ENCODE measurements around the gene GRB10.

GRB10 gene

DNA sequence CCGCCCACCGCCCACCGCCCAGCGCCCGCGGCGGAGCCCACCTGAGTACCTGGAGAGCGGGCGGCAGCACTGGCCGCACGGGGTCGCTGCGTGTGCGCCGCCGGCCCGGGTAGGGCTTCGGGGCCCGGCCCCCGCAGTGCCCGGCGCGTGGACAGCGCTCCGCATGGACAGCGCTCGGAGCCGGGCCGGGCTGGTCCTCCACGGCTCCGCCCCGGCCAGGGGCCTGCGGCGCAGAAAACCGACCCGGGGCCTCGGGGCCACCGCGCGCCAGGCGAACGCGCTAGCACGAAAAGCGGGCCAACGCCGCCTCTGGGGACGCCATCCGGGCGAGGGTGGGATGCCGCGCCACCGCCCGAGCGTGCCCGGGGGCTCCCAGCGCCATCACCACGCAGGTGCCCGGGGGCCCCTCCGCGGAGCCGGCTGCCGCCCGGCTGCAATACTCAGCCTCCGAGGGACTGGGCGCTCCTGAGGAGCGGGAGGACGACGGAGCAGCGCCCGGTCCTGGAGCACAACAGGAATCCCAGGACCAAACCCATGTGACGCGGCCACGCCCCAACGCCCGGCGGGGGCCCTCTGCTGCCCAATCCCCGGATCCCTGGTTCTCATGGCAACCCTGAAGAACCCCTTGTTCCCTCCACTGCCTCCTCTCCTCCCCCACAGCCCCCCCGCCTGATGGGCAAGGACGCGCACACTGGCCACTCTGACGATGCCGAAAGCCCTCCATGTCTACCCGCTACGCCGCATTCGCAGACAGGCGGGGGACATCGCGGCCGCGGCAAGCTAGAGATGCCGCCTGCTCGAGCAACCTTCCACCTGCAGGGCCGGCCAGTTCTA lies at the start of gene GRB10:
TSS of gene GRB10 (minus strand) at position 522 of the 834 bp plus-strand sequence. CDS start 50,574 bp downstream, outside the sequence.
- DNase-seq (ENCODE audit: low read depth, low spot score), result no peak

DNA sequence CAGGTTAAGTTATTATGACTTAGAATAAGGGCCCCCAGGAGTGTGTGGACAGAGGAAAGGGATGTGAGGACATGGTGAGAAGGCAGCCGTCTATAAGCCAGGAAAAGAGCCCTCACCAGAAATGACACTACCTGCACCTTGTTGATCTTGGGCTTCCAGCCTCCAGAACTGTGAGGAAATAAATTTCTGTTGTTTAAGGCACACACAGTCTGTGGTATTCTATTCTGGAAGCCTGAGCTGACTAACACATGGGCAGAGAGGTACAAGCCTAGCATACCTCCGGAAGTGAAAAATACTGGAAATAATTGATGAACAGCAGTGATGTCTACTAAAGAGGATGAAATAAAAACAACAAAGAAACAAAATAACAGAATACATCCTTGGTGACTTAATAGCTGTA lies 46.1 kb upstream of the GRB10 start:
- no peak for DNase-seq (ENCODE audit: low read depth, low spot score)

DNA sequence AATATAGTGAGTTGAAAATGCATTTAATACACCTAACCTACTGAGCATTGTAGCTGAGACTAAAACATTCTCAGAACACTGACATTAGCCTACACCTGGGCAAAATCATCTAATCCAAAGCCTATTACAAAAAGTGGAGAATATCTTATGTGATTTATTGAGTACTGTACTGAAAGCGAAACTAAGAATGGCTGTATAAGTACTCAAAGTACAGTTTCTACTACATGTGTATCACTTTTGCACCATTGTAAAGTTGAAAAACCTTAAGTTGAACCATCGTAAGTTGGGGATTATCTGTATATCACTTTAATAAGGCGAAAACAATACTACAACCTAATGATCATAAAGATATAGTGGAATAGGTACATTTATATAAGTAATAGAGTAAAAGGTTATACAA lies 45.4 kb upstream of the GRB10 start:
- no peak for DNase-seq (ENCODE audit: low read depth, low spot score)

DNA sequence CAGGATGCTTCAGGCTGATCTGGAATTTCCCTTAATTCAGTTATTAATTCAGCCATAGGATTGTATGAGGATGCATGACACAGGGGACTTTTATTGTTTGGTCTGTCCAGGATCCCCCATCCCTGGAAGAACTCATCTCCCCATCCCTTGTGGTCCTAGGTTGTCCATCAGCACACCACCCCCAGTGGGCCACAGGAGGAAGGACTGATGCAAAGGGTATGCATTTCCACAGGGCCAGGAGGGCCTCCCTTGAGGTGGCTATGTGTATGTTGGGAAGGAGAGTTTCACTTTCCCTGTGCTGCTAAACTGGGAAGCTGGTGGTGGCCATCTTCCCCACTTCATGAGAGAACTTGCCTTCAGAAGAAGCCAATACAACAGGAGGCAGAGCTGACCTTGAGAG lies 44.6 kb upstream of the GRB10 start:
- no peak for DNase-seq (ENCODE audit: low read depth, low spot score)

DNA sequence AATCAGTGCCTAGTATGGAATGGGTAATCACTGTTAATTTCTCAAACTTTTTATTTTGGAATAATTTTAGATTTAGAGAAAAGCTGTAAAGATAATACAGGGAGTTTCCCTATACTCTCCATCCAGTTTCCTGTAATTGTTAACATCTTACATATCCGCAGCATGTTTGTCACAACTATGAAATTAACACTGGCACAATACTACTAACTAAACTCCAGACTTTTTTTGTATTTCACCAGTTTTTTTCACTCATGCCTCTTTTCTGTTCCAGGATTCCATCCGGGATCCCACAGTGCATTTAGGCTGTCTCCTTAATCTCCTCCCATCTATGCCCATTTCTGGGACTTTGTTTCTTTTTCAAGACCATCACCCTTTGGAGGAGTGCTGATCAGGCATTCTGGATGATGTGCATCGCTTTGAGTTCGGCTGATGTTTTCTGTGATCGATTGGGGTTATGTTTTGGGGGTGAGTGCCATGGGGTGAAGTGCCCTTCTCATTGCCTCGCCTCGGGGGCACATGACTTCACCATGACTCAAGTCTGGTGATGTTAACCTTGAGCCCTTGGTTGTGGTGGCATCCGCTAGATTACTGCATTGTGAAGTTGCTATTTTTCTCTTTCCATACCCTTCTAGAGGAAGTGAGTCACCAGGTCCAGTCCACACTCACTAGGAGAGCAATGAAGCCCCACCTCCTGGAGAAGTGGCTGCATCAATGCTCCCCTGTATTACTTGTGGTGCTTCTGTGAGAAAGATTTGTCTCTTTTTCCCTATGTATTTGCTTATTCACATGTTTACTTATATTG lies 43.9 kb upstream of the GRB10 start:
- no peak for DNase-seq (ENCODE audit: low read depth, low spot score)

DNA sequence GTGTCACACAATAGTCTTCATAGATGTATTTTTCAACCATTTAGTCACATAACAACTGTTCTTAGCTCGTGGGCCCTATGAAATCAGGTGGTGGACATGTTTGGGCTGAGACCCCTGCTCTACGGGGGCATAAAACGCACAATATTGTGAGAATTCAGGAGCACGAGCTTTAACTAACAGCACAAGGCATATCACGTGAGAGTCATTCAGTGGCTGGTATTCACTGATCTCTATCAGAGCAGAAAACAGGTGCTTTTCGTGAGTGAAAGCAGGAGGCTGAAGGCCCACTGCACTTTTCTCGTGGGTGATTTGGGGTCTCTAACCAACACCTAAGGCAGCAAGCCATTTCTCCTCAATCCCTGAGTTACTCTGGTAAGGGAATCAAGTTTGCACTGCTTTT lies 42.8 kb upstream of the GRB10 start:
- DNase-seq (ENCODE audit: low read depth, low spot score), result no peak

DNA sequence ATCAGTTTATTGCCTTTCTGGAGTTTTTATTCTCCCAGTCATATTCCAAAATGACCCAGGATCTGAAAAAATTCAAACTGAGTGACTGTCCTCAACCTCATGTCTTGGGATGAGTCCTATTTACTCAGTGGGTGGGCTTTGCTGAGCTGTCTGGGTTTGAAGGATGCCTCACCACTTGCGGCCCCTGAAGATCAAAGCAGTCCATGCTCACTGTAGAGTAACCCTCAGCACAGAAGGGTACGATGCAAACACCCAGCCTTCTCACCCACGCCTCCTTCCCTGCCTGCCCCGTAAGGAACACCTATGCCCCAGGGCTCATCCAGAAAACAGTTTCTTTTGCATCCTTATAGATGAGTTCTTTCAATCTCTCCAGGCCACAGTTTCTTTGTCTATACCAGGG lies 42.2 kb upstream of the GRB10 start:
- no peak for DNase-seq (ENCODE audit: low read depth, low spot score)

DNA sequence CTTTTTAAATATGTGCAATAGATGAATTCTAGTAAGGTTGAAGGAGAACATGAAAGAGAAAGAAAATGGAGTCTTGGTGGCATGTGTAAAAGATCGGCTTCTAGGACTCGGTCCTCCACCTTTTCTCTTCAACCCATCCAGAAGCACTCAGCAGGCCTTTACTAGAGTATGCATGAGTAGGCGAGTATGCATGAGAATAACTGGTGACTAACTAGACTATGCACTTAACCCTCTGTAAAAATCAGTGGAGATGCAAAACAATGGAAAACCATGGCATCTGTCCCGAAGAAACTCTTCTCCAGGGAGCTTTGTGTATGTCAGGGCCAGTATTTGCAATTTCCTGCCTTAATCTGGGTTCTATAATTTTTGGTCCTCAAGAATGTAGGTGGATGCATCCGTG lies 40.0 kb upstream of the GRB10 start:
- DNase-seq (ENCODE audit: low read depth, low spot score), result no peak

DNA sequence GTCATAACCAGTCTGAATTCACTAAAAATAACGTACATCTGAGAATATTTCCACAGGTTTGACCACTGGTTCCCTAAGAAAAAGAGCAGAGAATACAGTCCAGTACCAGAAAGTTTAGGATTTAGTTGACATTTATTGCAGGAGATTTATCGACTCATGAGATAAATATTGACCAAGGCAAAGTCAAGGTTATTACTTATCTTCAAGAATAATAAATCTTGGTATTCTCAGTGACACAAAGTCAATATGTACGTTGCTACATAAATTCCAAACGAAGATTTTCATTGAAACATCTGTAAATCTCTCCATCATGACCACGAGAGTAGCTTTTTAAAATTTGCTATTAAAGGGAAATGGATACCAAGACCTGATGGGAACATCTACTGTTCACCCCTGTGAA lies 39.4 kb upstream of the GRB10 start:
- no peak for DNase-seq (ENCODE audit: low read depth, low spot score)

DNA sequence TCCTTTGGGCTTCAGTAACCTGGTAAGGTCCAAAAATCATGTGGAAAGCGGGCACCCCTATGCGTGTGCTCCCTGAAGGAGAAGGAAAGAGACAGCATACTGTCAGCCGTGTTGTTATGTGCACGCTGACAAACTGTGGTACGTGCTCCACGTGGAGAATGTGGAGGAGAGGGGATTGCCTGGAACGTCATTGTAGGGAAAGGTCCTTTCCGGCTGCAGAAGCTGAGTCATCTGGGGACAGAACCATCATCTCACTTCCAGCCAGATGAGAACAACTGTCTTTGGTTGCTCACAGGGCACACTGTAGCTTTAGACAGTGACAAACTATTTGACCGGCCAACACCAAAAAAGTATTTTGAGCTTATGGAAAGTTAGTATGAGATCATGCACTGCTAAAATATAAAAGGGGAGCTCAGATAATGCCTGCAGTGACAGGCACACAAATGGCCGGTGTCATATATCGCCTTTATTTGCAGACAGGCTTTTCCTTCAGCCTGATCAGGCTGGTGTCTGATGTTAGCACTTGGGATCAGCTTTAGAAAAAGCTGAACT lies 38.8 kb upstream of the GRB10 start:
- DNase-seq (ENCODE audit: low read depth, low spot score), result no peak

DNA sequence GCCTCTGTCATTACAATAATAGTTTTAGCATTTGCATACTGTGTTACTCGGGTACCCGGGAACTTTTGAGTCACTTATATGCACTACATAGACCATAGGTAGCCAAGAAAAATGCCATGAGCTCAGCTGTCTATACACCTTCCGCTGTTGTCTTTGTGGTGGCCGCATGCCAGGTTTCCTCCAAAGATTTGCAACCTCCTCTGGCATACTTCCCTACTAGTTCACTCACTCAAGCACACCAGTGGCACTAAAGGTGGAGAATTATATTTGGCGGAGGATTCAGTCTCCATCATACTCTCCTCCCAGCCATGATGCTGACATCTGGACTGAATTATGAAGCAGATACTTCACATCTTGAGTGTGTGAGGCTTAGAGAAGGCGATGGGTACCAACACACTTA lies 35.6 kb upstream of the GRB10 start:
- DNase-seq (ENCODE audit: low read depth, low spot score), result no peak

DNA sequence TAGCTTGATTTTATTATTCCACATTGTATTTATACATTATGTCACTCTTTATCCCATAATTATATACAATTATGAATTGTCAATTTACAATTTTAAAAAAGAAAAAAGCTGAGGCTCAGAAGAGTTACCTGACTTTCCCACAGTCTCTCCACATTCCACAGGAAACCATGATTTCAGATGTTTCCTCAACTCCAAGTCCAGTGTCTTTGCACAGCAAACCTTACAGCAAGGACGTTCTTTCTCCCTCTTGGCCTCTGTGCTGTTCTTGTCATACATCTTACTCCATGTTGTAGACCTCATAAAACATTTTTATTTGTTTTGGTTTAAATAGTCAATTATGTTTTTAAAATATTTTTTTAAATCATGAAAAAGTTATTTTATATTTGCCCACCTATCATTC lies 34.9 kb upstream of the GRB10 start:
- DNase-seq (ENCODE audit: low read depth, low spot score), result no peak

DNA sequence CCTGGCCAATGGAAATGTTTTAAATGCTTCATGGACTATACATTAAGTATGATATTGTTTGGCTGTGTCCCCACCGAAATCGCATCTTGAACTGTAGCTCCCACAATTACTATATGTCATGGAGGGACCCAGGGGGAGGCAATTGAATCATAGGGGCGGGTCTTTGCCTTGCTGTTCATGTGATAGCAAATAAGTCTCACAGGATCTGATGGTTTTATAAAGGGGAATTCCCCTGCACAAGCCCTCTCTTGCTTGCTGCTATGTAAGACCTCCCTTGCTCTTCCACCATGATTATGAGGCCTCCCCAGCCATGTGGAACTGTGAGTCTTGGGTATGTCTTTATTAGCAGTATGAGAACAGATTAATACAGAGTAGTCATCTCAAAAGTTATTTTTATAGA lies 32.4 kb upstream of the GRB10 start:
- DNase-seq (ENCODE audit: low read depth, low spot score), result no peak

DNA sequence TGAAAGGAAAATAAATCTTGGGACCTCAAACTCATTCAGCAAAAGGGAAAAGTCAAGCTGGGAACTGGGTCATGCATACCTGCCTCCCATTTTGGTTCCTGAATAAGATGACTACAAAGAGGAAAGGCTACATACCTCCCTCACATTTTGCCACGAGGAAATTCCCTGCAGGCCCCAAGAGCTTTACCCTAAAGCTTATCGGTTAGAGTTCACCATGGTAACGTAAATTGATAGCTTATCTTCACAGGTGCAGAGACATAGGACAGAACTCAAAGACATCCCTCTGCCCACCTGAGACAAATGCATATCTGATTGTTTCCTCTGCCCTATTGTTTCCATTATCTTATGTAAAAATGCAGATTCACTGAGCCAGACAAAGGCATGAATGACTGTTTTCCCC lies 31.5 kb upstream of the GRB10 start:
- no peak for DNase-seq (ENCODE audit: low read depth, low spot score)

DNA sequence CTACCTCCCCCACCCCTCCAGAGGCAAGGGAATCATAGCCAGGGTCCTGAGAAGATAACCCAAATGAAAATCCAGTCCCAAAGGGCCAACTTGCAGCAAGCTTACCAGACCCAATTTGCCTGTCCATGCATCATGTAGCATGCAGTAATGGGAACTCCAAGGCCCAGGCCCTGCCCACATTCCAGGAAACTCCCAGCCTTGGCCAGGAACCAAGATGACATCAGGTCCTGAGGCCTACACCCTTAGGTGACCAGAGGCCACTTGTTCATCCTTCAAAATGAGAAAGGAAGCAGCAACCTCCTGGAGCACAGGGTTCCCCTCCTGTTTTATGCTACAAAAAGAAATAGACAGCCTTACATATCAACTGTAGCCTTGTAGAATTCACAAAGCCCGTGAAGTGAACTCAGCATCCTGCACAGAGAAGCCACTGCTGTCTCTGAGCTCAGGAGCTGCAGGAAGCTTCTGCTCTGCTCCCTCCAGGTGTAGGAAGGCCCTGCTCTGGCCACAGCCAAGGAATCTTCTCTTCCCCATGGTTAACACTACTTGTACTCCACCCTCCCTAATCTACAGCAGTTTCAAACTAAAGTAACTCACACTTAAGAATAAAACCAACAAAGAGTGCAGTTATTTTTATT lies 30.3 kb upstream of the GRB10 start:
- no peak for DNase-seq (ENCODE audit: low read depth, low spot score)

DNA sequence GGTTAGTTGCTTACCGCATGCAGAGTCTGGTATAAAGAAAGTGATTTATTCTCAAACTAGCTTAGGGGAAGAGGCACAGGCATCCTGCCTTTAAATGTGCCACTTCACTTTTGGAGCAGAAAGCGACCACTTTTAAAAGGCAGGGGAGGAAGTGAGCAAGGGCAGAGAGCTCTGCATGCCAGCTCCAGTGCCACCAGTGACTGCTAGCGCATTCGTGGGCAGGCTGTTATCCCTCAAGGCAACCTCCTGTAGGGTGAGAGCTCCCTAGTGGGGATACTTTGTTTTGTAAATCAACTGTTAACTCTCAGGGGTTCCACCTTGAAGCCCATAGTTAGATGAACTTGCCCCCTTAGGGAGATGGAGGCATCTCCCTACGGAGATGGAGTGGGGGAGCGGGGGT lies 29.4 kb upstream of the GRB10 start:
- DNase-seq (ENCODE audit: low read depth, low spot score), result no peak

DNA sequence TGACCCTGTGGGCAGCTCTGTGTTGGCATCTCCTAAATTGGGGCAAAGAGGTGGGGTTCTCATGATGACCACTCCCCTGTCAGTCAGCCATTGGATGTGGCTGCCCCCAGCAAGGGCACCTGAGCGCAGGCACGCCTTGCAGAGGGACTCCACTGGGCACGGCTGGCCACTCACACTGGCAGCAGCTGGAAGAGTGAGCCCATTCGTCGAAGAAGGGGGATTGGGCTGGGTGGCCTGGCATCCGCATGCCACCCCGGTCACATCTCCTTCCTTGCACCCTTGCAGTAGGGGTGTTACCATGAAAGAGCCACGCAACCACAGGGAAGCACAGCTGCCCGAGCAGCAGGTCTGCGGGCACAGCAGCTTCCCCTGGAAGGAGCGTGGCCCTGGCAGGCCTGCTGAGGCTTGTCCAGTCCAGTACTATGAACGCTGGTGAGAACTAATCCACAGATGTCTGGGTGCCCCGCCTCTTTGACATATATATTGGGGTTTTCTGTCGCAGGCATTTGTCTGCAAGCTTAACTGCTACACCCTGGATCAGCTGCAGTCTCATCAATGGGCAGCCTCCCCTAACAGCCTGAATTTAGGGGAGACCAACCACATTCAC lies 25.7 kb upstream of the GRB10 start:
- DNase-seq (ENCODE audit: low read depth, low spot score), result no peak

DNA sequence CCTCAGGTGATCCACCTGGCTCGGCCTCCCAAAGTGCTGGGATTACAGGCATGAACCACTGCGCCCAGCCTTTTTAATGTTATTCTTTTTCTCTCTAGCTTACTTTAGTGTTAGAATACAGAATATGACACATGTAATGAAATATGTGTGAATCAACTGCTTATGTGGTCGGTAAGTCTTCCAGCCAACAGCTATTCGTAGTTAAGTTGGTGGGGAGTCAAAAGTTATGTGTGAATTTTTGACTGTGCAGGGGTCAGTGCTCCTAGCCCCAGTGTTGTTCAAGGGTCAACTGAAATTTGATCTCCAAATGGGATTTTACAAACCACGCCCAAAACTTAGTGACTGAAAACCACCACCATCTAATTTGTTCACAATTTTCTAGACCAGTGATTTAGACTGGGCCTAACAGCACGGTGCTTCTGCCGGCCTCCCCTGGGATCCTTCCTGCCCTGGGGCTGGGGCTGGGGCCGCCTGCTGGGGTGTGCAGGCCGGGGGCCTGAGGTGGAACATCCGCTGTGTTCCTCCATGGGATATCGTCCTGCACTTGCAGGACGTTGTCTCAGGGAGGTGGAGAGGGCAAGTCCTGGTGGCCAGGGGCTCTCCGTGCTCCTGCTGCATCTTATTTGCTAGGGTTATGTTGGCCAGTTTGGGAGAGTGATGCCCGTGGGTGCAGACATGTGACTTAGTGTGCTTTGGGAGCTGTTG lies 24.5 kb upstream of the GRB10 start:
- DNase-seq (ENCODE audit: low read depth, low spot score), result no peak

DNA sequence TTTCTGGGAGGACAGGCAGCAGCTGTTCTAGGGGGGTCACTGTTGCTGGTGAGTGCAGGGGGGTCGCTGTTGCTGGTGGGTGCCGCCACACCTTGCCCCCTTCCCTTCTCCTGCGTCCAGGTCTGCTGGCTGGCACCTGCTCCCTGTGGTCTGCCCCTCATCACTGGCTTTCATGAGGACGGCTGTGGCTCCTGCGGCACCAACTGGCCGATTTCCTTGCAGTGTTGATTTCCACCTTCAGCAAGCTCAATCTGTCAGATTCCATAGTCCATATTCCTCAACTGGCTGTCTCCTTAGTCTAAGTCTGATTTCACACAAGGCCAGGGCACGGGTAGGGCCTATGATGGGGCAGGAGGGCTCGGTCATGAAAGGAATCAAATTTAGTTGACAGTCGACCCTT lies 23.4 kb upstream of the GRB10 start:
- no peak for DNase-seq (ENCODE audit: low read depth, low spot score)

DNA sequence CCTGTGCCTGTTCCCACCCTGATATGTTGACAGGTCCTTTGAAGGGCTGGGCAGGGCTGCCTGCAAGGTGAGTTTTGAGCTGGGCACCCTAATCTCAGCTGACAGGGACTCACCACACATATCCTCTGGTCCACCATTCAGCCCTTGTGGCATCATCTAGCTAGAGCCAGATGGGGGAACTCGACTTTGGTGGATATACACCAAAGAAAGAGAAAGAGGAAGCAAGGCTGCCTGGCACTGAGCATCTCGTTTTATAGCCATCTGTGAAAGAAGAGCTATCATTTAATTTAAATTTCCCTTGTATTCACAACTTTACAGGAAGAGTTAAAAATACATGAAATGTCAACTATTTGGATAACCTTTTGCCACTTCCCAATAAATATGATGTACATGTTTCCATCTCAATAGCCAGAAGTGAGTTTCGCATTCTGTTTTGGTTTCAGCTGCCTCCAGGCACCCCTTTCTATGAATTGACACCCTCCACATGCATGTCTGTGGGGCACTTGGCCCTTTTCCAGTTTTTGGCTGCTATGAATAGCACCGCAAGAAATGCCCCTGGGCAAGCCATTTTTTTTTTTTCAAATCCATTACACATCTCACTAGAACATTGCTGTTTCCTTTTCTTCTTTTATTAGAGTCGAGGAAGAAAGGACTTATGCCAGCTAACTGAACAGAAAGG lies 22.9 kb upstream of the GRB10 start:
- DNase-seq (ENCODE audit: low read depth, low spot score), result no peak

Measured in activated CD4-positive, CD25-positive, alpha-beta regulatory T cell treated with anti-CD3 and anti-CD28 coated beads, Interleukin-2, amount 50 U/mL, for 16 hours (primary cell).